OCI-LY7 (cell line): ENCODE results near the gene STOML2. TPM values are rescaled to one million over a fixed set of nuclear protein-coding genes. Genes with fewer than 3 reads are reported as not detected.
A peak's percentile ranks its signal among the peaks of the same experiment; 100 is the strongest.

ENCODE experiments used
- BruUV-seq: library from RNA; stranded (reverse); fragments of 400-500 nt; replicated peaks from 2 replicates; lab custom pipeline; 2021; lab: Mats Ljungman, UMichigan
- CTCF ChIA-PET: fragments of 300-600 bp; sonication (Branson Sonifier 250); formaldehyde crosslinking; loops from one replicate; lab custom pipeline; 2022; ENCODE audit warnings: antibody characterized with exemption; ENCODE audit not compliant: unreplicated experiment; lab: Charles Lee
- POLR2A ChIA-PET: fragments of 300-600 bp; sonication (Branson Sonifier 250); formaldehyde crosslinking; loops from one replicate; lab custom pipeline; 2022; ENCODE audit warnings: antibody characterized with exemption; lab: Charles Lee
- DNase-seq: peaks from one replicate; pipeline ENCODE4 v3.0.0-alpha.2; 2015; ENCODE audit warnings: low spot score
- H2AFZ ChIP-seq: fragments of 200-600 bp; sonication (generic), shearing (Covaris generic); 2 replicates; pipeline ENCODE4 v1.6.1; 2014; ENCODE audit warnings: mild to moderate bottlenecking, antibody characterized with exemption, low read length, moderate library complexity
- H3K27ac ChIP-seq: fragments of 200-600 bp; sonication (generic); 2 replicates; pipeline ENCODE4 v1.5.1; 2014; ENCODE audit warnings: mixed run types, low read depth, mild to moderate bottlenecking, moderate library complexity, low read length, inconsistent platforms; ENCODE audit not compliant: poor library complexity, severe bottlenecking
- H3K36me3 ChIP-seq: fragments of 200-600 bp; sonication (generic); 2 replicates; pipeline ENCODE4 v1.6.1; 2014; ENCODE audit warnings: mild to moderate bottlenecking, antibody characterized with exemption, low read length, moderate library complexity, mixed read lengths; ENCODE audit not compliant: insufficient read depth
- H3K4me1 ChIP-seq: fragments of 200-600 bp; sonication (generic); 2 replicates; pipeline ENCODE4 v1.5.1; 2014; ENCODE audit warnings: mild to moderate bottlenecking, low read length; ENCODE audit not compliant: insufficient read depth, poor library complexity, severe bottlenecking
- H3K4me2 ChIP-seq: fragments of 200-600 bp; sonication (generic); 2 replicates; pipeline ENCODE4 v1.6.1; 2014; ENCODE audit warnings: mild to moderate bottlenecking, low read length
- H3K4me3 ChIP-seq: fragments of 200-600 bp; sonication (generic); 2 replicates; pipeline ENCODE4 v1.5.1; 2014; ENCODE audit warnings: mild to moderate bottlenecking, low read depth, low read length; ENCODE audit not compliant: poor library complexity, severe bottlenecking
- H3K79me2 ChIP-seq: fragments of 200-600 bp; sonication (generic); 2 replicates; pipeline ENCODE4 v1.6.1; 2016; ENCODE audit warnings: low read depth, mild to moderate bottlenecking, low read length, moderate library complexity, mixed read lengths; ENCODE audit not compliant: insufficient read depth
- H3K9me2 ChIP-seq: fragments of 200-600 bp; sonication (generic); 2 replicates; pipeline ENCODE4 v1.6.1; 2016; ENCODE audit warnings: mild to moderate bottlenecking, low read length, mixed read lengths; ENCODE audit not compliant: insufficient read depth
- H3K9me3 ChIP-seq: fragments of 200-600 bp; sonication (generic); 2 replicates; pipeline ENCODE4 v1.6.1; 2014; ENCODE audit warnings: mild to moderate bottlenecking, mixed run types, low read length, mixed read lengths
- H4K20me1 ChIP-seq: fragments of 200-600 bp; sonication (generic); 2 replicates; pipeline ENCODE4 v1.6.1; 2014; ENCODE audit warnings: mild to moderate bottlenecking, antibody characterized with exemption, low read length, moderate library complexity, mixed read lengths; ENCODE audit not compliant: insufficient read depth
- EZH2phosphoT487 ChIP-seq: fragments of 200-600 bp; sonication (generic); IDR thresholded peaks from 2 replicates; pipeline ENCODE4 v1.6.1; 2018; ENCODE audit warnings: low read depth, borderline replicate concordance, mild to moderate bottlenecking, mixed run types, antibody characterized with exemption, low read length, moderate library complexity, mixed read lengths
- intact Hi-C: fragments of 100-400 bp; cut with micrococcal nuclease; formaldehyde crosslinking; loops from one replicate; pipeline ENCODE4 v1.10.0; 2022; ENCODE audit not compliant: unreplicated experiment
- total RNA-seq, 2 experiments: library from RNA; depleted of rRNA in 1 of 2; stranded (reverse); fragments of >200 nt in 1 of 2; shearing (Covaris generic) in 1 of 2; gene quantifications; 2 replicates each; pipeline ENCODE4 v1.2.3, GENCODE V29; 2014 to 2022
- TF ChIP-seq, protein P1 (sequence below): fragments of 200-600 bp; sonication (generic); conservative IDR thresholded peaks from 2 replicates; pipeline ENCODE4 v1.5.1; 2014; ENCODE audit warnings: mild to moderate bottlenecking, antibody characterized with exemption, low read length, moderate library complexity, mixed read lengths

Gene STOML2
- total RNA-seq, 2 experiments from 2014 or later: 155 to 158 TPM

GRCh38 chr9:35059438-35059837 is 43.5 kb downstream of the STOML2 start:
- Histone ChIP-seq H2AFZ (no peak overlapping the region), H3K9me2 (no peaks in the 10 kb centered on the region), H3K79me2 (no peaks in the 10 kb centered on the region), H3K4me1 (no peaks in the 10 kb centered on the region), H3K4me3 (no peak overlapping the region), H3K27ac (no peak overlapping the region), H3K9me3 (no peaks in the 10 kb centered on the region), H3K4me2 (no peak overlapping the region), H4K20me1 (0 out of 2 replicates have a peak, but pooled peaks cover 4% of the 10 kb centered on the region), H3K36me3 (peaks cover 99% of the 10 kb centered on the region)
- ChIA-PET POLR2A (no interaction called here), CTCF (no interaction called here)
- BruUV-seq: no TSS peak
- TF ChIP-seq, protein P1, sequence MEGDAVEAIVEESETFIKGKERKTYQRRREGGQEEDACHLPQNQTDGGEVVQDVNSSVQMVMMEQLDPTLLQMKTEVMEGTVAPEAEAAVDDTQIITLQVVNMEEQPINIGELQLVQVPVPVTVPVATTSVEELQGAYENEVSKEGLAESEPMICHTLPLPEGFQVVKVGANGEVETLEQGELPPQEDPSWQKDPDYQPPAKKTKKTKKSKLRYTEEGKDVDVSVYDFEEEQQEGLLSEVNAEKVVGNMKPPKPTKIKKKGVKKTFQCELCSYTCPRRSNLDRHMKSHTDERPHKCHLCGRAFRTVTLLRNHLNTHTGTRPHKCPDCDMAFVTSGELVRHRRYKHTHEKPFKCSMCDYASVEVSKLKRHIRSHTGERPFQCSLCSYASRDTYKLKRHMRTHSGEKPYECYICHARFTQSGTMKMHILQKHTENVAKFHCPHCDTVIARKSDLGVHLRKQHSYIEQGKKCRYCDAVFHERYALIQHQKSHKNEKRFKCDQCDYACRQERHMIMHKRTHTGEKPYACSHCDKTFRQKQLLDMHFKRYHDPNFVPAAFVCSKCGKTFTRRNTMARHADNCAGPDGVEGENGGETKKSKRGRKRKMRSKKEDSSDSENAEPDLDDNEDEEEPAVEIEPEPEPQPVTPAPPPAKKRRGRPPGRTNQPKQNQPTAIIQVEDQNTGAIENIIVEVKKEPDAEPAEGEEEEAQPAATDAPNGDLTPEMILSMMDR: no peak
- TF ChIP-seq EZH2phosphoT487: no peak
- DNase-seq: no peak
- intact Hi-C loops: no loop called here

DNA sequence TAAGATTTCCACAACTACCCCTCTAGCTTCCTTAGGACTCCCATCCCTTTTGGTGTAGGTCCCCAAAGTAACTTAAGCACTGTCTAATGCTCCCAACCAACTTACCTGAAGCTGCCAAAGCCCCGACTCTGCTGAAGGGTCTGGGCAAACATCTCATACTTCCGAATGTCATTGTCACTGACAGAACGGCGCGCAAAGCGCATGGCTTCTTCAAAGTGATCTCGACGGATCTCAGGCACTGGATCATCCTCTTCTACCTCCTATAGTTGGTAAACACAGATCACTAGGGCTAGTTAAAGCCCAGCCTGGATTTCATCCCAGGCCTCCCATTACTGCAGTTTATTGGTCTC is 45.7 kb downstream of the STOML2 start:
- Histone ChIP-seq H3K4me3 (no peak overlapping the region), H3K9me3 (no peaks in the 10 kb centered on the region), H4K20me1 (0 out of 2 replicates have a peak, but pooled peaks cover 1% of the 10 kb centered on the region), H3K9me2 (no peaks in the 10 kb centered on the region), H2AFZ (no peak overlapping the region), H3K4me2 (no peak overlapping the region), H3K4me1 (no peaks in the 10 kb centered on the region), H3K79me2 (no peaks in the 10 kb centered on the region), H3K36me3 (peaks cover 99% of the 10 kb centered on the region), H3K27ac (no peak overlapping the region)
- TF ChIP-seq, protein P1: no peak
- TF ChIP-seq EZH2phosphoT487: no peak
- DNase-seq: no peak
- BruUV-seq: no TSS peak
- intact Hi-C loops: no loop called here
- CTCF ChIA-PET: no interaction called here
- POLR2A ChIA-PET: no interaction called here

DNA sequence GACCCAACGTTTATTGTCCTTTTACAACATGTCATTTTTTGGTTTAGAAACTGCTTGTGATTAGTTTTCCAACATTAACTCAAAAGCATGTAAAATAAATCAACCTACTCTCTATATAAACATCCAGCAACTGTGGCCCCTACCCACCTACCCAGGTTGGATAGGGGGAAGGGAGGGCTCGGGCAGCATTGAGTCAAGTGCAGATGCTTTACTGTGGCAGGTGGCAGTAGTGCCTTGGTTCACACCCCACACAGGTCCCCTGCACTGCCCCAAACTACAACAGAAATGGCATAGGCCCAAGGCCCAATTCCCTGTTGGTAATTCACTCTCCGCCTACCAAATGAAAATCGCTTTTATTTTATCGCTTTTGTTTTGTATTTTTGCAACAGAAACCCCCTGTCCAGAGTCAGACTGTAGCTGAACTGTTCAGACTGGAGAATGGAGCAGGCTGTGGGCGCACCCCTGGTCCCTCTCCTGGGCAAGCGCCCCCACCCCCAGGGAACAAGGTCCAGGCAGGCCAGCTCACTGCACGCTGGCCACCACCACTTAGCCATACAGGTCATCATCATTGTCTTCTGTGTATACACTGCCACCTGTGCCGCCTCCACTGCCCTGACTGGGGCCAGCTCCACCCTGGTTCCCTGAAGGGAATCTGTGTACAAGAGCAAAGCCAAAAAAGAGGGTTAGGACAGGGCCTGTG is 46.2 kb downstream of the STOML2 start:
- no peaks in the 10 kb centered on the region for H3K9me3 ChIP-seq
- H3K4me1 ChIP-seq: no peaks in the 10 kb centered on the region
- TSS peak; percentile 57 for BruUV-seq
- ChIA-PET POLR2A (no interaction called here), CTCF (no interaction called here)
- H3K79me2 ChIP-seq: no peaks in the 10 kb centered on the region
- no peaks in the 10 kb centered on the region for H4K20me1 ChIP-seq
- TF ChIP-seq EZH2phosphoT487: no peak
- TF ChIP-seq, protein P1: no peak
- no peak overlapping the region for H3K4me3 ChIP-seq
- no peak overlapping the region for H3K27ac ChIP-seq
- H2AFZ ChIP-seq: no peak overlapping the region
- H3K4me2 ChIP-seq: no peak overlapping the region
- no peaks in the 10 kb centered on the region for H3K9me2 ChIP-seq
- H3K36me3 ChIP-seq: peaks cover 98% of the 10 kb centered on the region
- DNase-seq: no peak
- intact Hi-C loops: no loop called here
